WTC11 (cell line): ENCODE results near the gene A1BG. TPM values are rescaled to one million over a fixed set of nuclear protein-coding genes. Genes with fewer than 3 reads are reported as not detected.

Source experiments
- AR ChIP-seq: fragments of 250-450 bp; sonication (Bioruptor Pico); IDR thresholded peaks from 2 replicates; pipeline ENCODE4 v1.9.0; 2021; ENCODE audit warnings: mild to moderate bottlenecking
- ATF1 ChIP-seq: sonication (generic); formaldehyde crosslinking; IDR thresholded peaks from 2 replicates; pipeline ENCODE4 v1.8.1; 2023; ENCODE audit warnings: mild to moderate bottlenecking, moderate library complexity, missing genetic modification reagents
- ELF4 ChIP-seq: sonication (generic); formaldehyde crosslinking; IDR thresholded peaks from 2 replicates; pipeline ENCODE4 v1.8.1; 2022; ENCODE audit warnings: low read depth, mild to moderate bottlenecking, moderate library complexity, missing genetic modification reagents
- FOXJ3 ChIP-seq: sonication (generic); formaldehyde crosslinking; IDR thresholded peaks from 2 replicates; pipeline ENCODE4 v1.9.0; 2021; ENCODE audit warnings: missing genetic modification reagents, mild to moderate bottlenecking, borderline replicate concordance
- FOXK1 ChIP-seq: sonication (generic); formaldehyde crosslinking; IDR thresholded peaks from 2 replicates; pipeline ENCODE4 v1.8.0; 2022; ENCODE audit warnings: mild to moderate bottlenecking, moderate library complexity, missing genetic modification reagents
- GABPB1 ChIP-seq: sonication (generic); formaldehyde crosslinking; IDR thresholded peaks from 2 replicates; pipeline ENCODE4 v1.8.1; 2023; ENCODE audit warnings: mild to moderate bottlenecking, missing genetic modification reagents
- JAZF1 ChIP-seq: fragments of 250-450 bp; sonication (Bioruptor Pico); IDR thresholded peaks from 2 replicates; pipeline ENCODE4 v1.9.0; 2021; ENCODE audit warnings: moderate library complexity, mild to moderate bottlenecking, inconsistent platforms
- JUN ChIP-seq: sonication (generic); formaldehyde crosslinking; IDR thresholded peaks from 2 replicates; pipeline ENCODE4 v1.8.0; 2023; ENCODE audit warnings: mild to moderate bottlenecking, missing genetic modification reagents
- MXD4 ChIP-seq: fragments of 250-450 bp; sonication (Bioruptor Pico); IDR thresholded peaks from 2 replicates; pipeline ENCODE4 v1.8.0; 2021; ENCODE audit warnings: mild to moderate bottlenecking, moderate library complexity, borderline replicate concordance
- NR3C1 ChIP-seq: sonication (generic); formaldehyde crosslinking; conservative IDR thresholded peaks from 2 replicates; pipeline ENCODE4 v1.8.1; 2023; ENCODE audit warnings: low read depth, mild to moderate bottlenecking, missing genetic modification reagents
- SP1 ChIP-seq: sonication (generic); formaldehyde crosslinking; conservative IDR thresholded peaks from 2 replicates; pipeline ENCODE4 v1.8.1; 2022; ENCODE audit warnings: missing genetic modification reagents
- ZNF138 ChIP-seq: sonication (generic); formaldehyde crosslinking; conservative IDR thresholded peaks from 2 replicates; pipeline ENCODE4 v1.8.1; 2022; ENCODE audit warnings: mild to moderate bottlenecking, moderate library complexity, missing genetic modification reagents
- ZNF219 ChIP-seq: sonication (generic); formaldehyde crosslinking; IDR thresholded peaks from 2 replicates; pipeline ENCODE4 v1.8.0; 2023; ENCODE audit warnings: missing genetic modification reagents, mild to moderate bottlenecking, borderline replicate concordance
- ZNF396 ChIP-seq: fragments of 250-450 bp; sonication (Bioruptor Pico); IDR thresholded peaks from 2 replicates; pipeline ENCODE4 v1.8.0; 2021; ENCODE audit warnings: mild to moderate bottlenecking, moderate library complexity, borderline replicate concordance
- ZNF416 ChIP-seq: fragments of 250-450 bp; sonication (Bioruptor Pico); IDR thresholded peaks from 2 replicates; pipeline ENCODE4 v1.9.0; 2021; ENCODE audit warnings: mild to moderate bottlenecking, inconsistent platforms
- ZNF423 ChIP-seq: fragments of 250-450 bp; sonication (Bioruptor Pico); IDR thresholded peaks from 2 replicates; pipeline ENCODE4 v2.1.2; 2022; ENCODE audit warnings: mild to moderate bottlenecking, moderate library complexity
- total RNA-seq: library from RNA; stranded (reverse); gene quantifications from 3 replicates; pipeline ENCODE4 v1.2.3, GENCODE V29; 2021
- TF ChIP-seq, protein P1 (sequence below): sonication (generic); formaldehyde crosslinking; IDR thresholded peaks from 2 replicates; pipeline ENCODE4 v1.8.1; 2022; ENCODE audit warnings: mild to moderate bottlenecking, missing genetic modification reagents, moderate library complexity, borderline replicate concordance
- TF ChIP-seq, protein P2 (sequence below): sonication (generic); formaldehyde crosslinking; IDR thresholded peaks from 2 replicates; pipeline ENCODE4 v1.8.0; 2022; ENCODE audit warnings: missing genetic modification reagents
- TF ChIP-seq, protein P3 (sequence below): sonication (generic); formaldehyde crosslinking; conservative IDR thresholded peaks from 2 replicates; pipeline ENCODE4 v1.8.1; 2022; ENCODE audit warnings: mild to moderate bottlenecking, missing genetic modification reagents
- TF ChIP-seq, protein P4 (sequence below): fragments of 250-450 bp; sonication (Bioruptor Pico); conservative IDR thresholded peaks from 2 replicates; pipeline ENCODE4 v1.9.0; 2021; ENCODE audit warnings: mild to moderate bottlenecking
- TF ChIP-seq, protein P5 (sequence below): fragments of 200-600 bp; IDR thresholded peaks from 2 replicates; pipeline ENCODE4 v1.8.0; 2022; ENCODE audit warnings: antibody characterized with exemption
- TF ChIP-seq, protein P6 (sequence below): sonication (generic); formaldehyde crosslinking; IDR thresholded peaks from 2 replicates; pipeline ENCODE4 v1.8.0; 2023; ENCODE audit warnings: mild to moderate bottlenecking, missing genetic modification reagents

The A1BG gene
- total RNA-seq, 1 experiment from 2014 or later = 24.3 TPM

- TF ChIP-seq NR3C1 (CRISPR knock-in tag) = no peak
- no peak for TF ChIP-seq MXD4
- no peak for TF ChIP-seq ZNF219 (CRISPR knock-in tag)
- no peak for TF ChIP-seq ZNF416 (CRISPR knock-in tag)
- TF ChIP-seq AR (CRISPR knock-in tag) = no peak
- TF ChIP-seq, protein P1, sequence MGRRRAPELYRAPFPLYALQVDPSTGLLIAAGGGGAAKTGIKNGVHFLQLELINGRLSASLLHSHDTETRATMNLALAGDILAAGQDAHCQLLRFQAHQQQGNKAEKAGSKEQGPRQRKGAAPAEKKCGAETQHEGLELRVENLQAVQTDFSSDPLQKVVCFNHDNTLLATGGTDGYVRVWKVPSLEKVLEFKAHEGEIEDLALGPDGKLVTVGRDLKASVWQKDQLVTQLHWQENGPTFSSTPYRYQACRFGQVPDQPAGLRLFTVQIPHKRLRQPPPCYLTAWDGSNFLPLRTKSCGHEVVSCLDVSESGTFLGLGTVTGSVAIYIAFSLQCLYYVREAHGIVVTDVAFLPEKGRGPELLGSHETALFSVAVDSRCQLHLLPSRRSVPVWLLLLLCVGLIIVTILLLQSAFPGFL (CRISPR knock-in tag) = no peak
- TF ChIP-seq, protein P2, sequence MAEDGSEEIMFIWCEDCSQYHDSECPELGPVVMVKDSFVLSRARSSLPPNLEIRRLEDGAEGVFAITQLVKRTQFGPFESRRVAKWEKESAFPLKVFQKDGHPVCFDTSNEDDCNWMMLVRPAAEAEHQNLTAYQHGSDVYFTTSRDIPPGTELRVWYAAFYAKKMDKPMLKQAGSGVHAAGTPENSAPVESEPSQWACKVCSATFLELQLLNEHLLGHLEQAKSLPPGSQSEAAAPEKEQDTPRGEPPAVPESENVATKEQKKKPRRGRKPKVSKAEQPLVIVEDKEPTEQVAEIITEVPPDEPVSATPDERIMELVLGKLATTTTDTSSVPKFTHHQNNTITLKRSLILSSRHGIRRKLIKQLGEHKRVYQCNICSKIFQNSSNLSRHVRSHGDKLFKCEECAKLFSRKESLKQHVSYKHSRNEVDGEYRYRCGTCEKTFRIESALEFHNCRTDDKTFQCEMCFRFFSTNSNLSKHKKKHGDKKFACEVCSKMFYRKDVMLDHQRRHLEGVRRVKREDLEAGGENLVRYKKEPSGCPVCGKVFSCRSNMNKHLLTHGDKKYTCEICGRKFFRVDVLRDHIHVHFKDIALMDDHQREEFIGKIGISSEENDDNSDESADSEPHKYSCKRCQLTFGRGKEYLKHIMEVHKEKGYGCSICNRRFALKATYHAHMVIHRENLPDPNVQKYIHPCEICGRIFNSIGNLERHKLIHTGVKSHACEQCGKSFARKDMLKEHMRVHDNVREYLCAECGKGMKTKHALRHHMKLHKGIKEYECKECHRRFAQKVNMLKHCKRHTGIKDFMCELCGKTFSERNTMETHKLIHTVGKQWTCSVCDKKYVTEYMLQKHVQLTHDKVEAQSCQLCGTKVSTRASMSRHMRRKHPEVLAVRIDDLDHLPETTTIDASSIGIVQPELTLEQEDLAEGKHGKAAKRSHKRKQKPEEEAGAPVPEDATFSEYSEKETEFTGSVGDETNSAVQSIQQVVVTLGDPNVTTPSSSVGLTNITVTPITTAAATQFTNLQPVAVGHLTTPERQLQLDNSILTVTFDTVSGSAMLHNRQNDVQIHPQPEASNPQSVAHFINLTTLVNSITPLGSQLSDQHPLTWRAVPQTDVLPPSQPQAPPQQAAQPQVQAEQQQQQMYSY (CRISPR knock-in tag) = no peak
- no peak for TF ChIP-seq JUN
- no peak for TF ChIP-seq FOXJ3
- TF ChIP-seq, protein P3, sequence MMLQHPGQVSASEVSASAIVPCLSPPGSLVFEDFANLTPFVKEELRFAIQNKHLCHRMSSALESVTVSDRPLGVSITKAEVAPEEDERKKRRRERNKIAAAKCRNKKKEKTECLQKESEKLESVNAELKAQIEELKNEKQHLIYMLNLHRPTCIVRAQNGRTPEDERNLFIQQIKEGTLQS (CRISPR knock-in tag) = no peak
- TF ChIP-seq GABPB1 (CRISPR knock-in tag) = no peak
- no peak for TF ChIP-seq ELF4 (CRISPR knock-in tag)
- TF ChIP-seq, protein P4, sequence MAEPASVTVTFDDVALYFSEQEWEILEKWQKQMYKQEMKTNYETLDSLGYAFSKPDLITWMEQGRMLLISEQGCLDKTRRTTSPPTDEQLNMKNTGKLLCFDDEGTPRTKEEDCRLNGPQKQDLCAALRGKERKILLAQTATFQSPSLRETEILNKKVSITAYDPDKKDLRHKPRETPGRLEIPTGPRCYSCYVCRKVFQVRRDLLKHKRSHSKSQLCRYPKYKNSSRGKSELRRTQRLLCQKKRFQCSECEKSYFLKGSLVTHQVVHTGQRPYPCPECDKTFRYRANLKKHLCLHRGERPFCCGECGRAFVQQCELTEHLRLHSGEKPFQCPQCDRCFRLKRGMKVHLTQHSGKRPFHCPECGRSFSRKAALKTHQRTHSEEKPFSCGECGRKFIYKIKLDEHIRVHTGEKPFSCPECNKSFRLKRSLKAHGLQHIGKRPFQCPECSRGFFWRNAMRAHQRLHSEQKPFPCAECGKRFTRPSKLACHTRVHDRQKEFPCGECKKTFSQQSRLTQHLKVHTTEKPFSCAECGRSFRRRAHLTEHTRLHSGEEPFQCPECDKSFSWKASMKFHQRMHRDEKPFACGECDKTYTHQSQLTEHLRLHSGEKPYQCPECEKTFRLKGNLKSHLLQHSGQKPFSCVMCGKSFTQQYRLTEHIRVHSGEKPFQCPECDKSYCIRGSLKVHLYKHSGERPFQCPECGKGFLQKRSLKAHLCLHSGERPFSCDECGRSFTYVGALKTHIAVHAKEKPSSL = no peak
- no peak for TF ChIP-seq JAZF1 (CRISPR knock-in tag)
- peak; percentile 82 for TF ChIP-seq FOXK1 (CRISPR knock-in tag)
- TF ChIP-seq, protein P5, sequence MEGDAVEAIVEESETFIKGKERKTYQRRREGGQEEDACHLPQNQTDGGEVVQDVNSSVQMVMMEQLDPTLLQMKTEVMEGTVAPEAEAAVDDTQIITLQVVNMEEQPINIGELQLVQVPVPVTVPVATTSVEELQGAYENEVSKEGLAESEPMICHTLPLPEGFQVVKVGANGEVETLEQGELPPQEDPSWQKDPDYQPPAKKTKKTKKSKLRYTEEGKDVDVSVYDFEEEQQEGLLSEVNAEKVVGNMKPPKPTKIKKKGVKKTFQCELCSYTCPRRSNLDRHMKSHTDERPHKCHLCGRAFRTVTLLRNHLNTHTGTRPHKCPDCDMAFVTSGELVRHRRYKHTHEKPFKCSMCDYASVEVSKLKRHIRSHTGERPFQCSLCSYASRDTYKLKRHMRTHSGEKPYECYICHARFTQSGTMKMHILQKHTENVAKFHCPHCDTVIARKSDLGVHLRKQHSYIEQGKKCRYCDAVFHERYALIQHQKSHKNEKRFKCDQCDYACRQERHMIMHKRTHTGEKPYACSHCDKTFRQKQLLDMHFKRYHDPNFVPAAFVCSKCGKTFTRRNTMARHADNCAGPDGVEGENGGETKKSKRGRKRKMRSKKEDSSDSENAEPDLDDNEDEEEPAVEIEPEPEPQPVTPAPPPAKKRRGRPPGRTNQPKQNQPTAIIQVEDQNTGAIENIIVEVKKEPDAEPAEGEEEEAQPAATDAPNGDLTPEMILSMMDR = no peak
- TF ChIP-seq ZNF423 (CRISPR knock-in tag) = no peak
- TF ChIP-seq SP1 (CRISPR knock-in tag) = peak; percentile 89
- TF ChIP-seq, protein P6, sequence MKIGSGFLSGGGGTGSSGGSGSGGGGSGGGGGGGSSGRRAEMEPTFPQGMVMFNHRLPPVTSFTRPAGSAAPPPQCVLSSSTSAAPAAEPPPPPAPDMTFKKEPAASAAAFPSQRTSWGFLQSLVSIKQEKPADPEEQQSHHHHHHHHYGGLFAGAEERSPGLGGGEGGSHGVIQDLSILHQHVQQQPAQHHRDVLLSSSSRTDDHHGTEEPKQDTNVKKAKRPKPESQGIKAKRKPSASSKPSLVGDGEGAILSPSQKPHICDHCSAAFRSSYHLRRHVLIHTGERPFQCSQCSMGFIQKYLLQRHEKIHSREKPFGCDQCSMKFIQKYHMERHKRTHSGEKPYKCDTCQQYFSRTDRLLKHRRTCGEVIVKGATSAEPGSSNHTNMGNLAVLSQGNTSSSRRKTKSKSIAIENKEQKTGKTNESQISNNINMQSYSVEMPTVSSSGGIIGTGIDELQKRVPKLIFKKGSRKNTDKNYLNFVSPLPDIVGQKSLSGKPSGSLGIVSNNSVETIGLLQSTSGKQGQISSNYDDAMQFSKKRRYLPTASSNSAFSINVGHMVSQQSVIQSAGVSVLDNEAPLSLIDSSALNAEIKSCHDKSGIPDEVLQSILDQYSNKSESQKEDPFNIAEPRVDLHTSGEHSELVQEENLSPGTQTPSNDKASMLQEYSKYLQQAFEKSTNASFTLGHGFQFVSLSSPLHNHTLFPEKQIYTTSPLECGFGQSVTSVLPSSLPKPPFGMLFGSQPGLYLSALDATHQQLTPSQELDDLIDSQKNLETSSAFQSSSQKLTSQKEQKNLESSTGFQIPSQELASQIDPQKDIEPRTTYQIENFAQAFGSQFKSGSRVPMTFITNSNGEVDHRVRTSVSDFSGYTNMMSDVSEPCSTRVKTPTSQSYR (CRISPR knock-in tag) = no peak
- no peak for TF ChIP-seq ZNF138 (CRISPR knock-in tag)
- 0 out of 2 replicates have a peak, but pooled peaks have one; percentile 33 for TF ChIP-seq ATF1 (CRISPR knock-in tag)
- TF ChIP-seq ZNF396 (CRISPR knock-in tag) = no peak
Measured at GRCh38 chr19:58400916-58401839, 47.9 kb upstream of the A1BG start (continued).
